Measurements from ENCODE around the gene COL24A1. TPM values are rescaled to one million over a fixed set of nuclear protein-coding genes. Genes with fewer than 3 reads are reported as not detected.

Gene COL24A1
- total RNA-seq, 2 donors from 2014 or later: 0.12 to 0.34 TPM

DNA sequence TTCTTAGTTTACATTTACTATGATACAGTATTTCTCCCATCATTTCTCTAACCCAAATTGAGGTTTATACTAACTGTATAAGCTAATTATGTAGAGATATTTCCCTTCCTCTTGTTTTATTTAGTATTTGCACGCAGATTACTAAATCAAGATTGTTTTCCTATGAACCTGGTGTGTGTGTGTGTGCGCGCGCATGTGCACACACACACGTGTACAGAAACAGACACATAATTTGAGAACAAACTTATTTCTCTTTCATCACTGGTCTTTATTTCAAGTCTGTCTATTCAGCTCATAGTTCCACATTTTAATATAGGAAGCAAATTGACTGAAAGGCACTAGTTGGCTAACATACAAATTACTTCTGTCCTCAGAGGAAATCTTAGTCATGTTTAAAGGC is 19.7 kb upstream of the COL24A1 start:
- no peaks in the 10 kb centered on the region for H3K9me3 Mint-ChIP-seq
- H3K27me3 Mint-ChIP-seq (ENCODE audit: low read depth): peaks cover 7% of the 10 kb centered on the region
- ATAC-seq (replicated peaks in 1 of 2) (no peak), DNase-seq (no peak)
- H3K27ac Mint-ChIP-seq: no peak overlapping the region
- no peaks in the 10 kb centered on the region for H3K4me1 Mint-ChIP-seq (ENCODE audit: low read depth)
- no peaks in the 10 kb centered on the region for H3K36me3 Mint-ChIP-seq (ENCODE audit: insufficient read depth in 2 of 2)
- H3K4me3 Mint-ChIP-seq: no peak overlapping the region

DNA sequence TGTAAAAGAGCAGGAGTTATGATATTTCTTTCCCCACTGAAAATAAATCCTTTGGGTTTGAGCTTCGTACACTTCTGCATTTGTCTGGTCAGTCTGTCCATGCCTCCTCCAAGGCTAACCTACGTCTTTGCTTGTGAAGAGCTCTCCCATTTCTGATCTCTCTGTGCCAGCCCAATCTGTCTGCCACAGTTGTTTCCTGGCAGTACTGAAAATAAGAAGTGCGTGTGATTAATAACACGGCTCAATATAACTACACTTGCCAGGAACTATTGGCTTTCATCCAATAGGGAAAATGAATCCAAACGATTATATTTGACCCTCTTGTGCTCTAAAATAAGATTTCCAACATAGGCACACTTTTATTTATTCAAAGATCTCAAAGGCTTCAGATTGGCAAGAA is 19.2 kb upstream of the COL24A1 start:
- DNase-seq (no peak), ATAC-seq (replicated peaks in 1 of 2) (no peak)
- Mint-ChIP-seq H3K4me1 (ENCODE audit: low read depth) (no peaks in the 10 kb centered on the region), H3K4me3 (no peak overlapping the region), H3K9me3 (no peaks in the 10 kb centered on the region), H3K27me3 (ENCODE audit: low read depth) (peaks cover 7% of the 10 kb centered on the region), H3K36me3 (ENCODE audit: insufficient read depth in 2 of 2) (no peaks in the 10 kb centered on the region), H3K27ac (no peak overlapping the region)

DNA sequence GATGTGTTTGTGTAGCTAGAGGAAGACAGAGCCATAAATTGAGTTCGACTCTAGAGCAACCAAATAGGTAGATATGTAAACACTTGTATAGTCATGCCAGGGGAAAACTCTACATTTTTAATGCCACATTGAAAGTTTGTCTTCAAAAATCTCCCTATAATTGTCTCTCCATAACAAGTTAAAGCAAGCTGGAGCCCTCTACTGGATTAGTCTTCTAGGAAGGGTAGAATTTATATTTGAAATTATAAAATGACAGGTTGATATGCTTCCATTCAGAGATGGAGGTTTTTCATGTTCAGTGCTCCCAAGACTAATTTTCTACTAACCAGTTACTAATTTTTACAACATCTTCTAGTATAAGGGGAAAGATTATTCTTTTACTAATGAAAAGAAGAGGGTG is 13.1 kb upstream of the COL24A1 start:
- Mint-ChIP-seq H3K27ac (no peak overlapping the region), H3K27me3 (ENCODE audit: low read depth) (no peaks in the 10 kb centered on the region), H3K4me3 (no peak overlapping the region), H3K9me3 (peaks cover 2 to 5% of the 10 kb centered on the region in 2 donors), H3K4me1 (ENCODE audit: low read depth) (no peaks in the 10 kb centered on the region), H3K36me3 (ENCODE audit: insufficient read depth in 2 of 2) (peaks cover 0 to 4% of the 10 kb centered on the region in 2 donors)
- DNase-seq (no peak), ATAC-seq (replicated peaks in 1 of 2) (no peak)

DNA sequence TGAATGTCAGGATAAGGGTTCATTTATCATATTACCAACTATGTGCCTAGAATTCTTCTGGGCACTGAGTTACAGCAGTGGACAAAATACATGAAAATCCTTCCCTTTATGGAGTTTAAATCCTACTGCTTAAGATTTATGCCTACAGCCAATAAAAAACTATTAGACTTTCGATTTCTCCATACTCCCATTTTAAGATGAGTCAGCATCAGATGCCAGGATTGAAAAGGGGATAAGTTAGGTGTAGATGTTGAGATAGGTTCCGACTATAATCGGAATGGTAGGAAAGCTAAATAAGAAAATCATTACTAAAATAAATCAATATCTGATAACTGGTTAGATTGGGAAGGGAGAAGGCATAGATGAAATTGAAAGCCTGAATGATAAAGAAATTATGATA is 3.2 kb upstream of the COL24A1 start:
- DNase-seq: no peak
- no peaks in the 10 kb centered on the region for H3K4me1 Mint-ChIP-seq (ENCODE audit: low read depth)
- no peak overlapping the region for H3K27ac Mint-ChIP-seq
- ATAC-seq (replicated peaks in 1 of 2): no peak
- peaks cover 2 to 4% of the 10 kb centered on the region in 2 donors for H3K9me3 Mint-ChIP-seq
- peaks cover 0 to 2% of the 10 kb centered on the region in 2 donors for H3K36me3 Mint-ChIP-seq (ENCODE audit: insufficient read depth in 2 of 2)
- peaks cover 30% of the 10 kb centered on the region for H3K27me3 Mint-ChIP-seq (ENCODE audit: low read depth)
- no peak overlapping the region for H3K4me3 Mint-ChIP-seq

DNA sequence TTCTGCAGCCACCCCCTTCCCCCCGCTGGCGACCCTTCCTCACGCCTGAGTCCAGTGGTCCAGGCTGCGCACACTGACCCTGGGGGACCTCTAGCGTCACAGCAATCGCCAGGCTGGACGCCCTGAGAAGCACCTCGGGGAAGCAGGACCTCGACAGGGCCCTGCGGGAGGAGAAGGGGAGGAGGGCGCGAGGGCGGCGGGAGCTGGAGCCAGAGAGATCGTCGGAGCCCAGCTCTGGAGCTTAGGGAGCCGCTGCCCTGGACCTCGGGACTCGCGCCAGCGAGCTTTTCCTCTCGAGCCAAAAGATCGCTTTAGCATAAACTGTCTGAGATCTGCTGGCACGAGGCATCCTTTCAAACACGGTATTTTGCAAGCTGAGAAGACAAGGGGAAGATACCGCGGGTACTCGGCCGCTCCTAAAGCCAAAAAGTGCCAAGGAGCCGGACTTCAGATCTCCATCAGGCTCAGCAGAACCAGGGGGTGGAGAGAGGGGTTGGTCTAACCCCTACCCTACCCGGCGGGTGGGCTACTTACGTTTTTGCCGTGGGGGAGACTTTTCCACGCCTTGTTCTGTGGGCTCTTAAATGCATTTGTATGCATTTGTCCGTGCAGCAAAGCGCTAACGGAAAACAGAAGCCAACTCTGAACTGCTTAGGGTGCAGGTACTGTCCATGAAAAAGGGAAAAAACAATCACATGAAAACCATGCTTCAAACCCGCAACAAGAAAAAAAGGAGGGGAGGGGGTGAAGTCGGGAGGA is 586 bp downstream of the COL24A1 start:
- peak in 1 of 2 donors; percentile 34 for ATAC-seq (replicated peaks in 1 of 2)

DNA sequence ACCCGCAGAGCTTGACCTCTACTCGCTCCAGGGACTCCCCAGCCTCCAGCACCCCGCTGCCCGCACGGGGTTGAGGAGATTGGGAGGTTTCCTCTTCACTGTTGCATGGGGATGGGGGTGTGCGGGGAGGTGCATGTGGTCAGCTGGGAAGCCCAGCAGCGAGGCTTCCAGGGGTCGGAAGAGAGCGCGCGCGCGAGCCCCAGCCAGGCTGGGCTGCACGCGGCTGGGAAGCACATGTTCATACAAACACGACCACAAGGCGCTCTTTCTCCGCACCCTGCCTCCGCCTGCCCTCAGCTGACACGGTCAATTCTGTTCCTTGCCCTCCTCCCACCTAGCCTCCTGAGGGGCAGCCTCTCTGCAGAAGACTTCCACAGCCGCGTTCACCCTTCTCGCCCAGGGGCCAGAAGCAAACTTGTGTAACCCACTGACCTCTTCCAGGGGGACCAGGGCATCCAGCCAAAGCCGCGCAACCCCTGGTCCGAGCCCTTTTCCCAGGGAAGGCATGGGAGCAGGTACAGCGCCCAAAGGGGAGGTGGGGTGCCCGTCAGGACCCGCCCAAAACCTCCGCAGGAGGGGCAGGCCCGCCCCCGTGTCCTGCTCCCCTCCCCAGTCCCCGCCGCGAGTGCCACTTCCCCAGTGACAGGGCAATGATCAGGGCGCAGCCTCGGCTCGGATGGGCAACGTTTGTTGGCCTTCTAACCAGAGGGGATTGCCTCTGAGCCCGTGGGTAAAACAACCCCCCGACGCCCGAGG is 1.3 kb downstream of the COL24A1 start:
- Mint-ChIP-seq H3K36me3 (ENCODE audit: insufficient read depth in 2 of 2) (peaks cover 0 to 2% of the 10 kb centered on the region in 2 donors), H3K27ac (no peak overlapping the region), H3K4me3 (peak overlapping the region in 1 of 2 donors; percentile 67), H3K27me3 (ENCODE audit: low read depth) (peaks cover 44% of the 10 kb centered on the region), H3K4me1 (ENCODE audit: low read depth) (no peaks in the 10 kb centered on the region), H3K9me3 (peaks cover 0 to 2% of the 10 kb centered on the region in 2 donors)
- DNase-seq (no peak), ATAC-seq (replicated peaks in 1 of 2) (peak in 1 of 2 donors; percentile 36)

More for the DNA sequence above, 586 bp downstream of the COL24A1 start:
- Mint-ChIP-seq H3K36me3 (ENCODE audit: insufficient read depth in 2 of 2) (peaks cover 0 to 2% of the 10 kb centered on the region in 2 donors), H3K9me3 (peaks cover under 1 to 2% of the 10 kb centered on the region in 2 donors), H3K4me1 (ENCODE audit: low read depth) (no peaks in the 10 kb centered on the region), H3K27ac (no peak overlapping the region), H3K4me3 (peak overlapping the region; percentile 56 to 67), H3K27me3 (ENCODE audit: low read depth) (peaks cover 44% of the 10 kb centered on the region)
- no peak for DNase-seq

DNA sequence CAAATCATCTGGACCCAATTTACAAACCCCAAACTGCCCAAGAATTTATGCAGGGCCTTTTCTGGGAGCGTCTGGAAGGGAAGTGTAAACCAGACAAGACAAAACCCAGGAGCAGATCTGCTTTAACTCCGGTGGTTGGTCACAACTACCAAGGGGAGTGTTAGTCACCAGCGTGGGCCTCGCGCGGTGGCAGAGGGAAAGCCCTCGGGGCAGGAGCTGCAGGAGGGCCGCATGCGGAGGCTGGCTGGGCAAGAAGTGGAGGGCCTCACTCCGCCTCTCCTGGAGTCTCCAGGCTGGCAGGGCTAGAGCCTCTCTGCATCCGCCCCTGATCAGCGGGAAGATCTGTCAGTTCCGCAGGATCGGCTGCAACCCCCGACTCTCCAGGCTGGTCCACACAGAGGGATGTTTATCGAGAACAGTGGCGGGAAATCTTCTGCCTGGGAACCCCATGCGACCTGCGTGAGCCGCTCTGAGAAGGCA is 2.0 kb downstream of the COL24A1 start:
- no peaks in the 10 kb centered on the region for H3K4me1 Mint-ChIP-seq (ENCODE audit: low read depth)
- no peak overlapping the region for H3K4me3 Mint-ChIP-seq
- peaks cover 0 to 2% of the 10 kb centered on the region in 2 donors for H3K36me3 Mint-ChIP-seq (ENCODE audit: insufficient read depth in 2 of 2)
- H3K27me3 Mint-ChIP-seq (ENCODE audit: low read depth): peaks cover 43% of the 10 kb centered on the region
- H3K9me3 Mint-ChIP-seq: peaks cover 0 to 2% of the 10 kb centered on the region in 2 donors
- no peak for ATAC-seq (replicated peaks in 1 of 2)
- no peak for DNase-seq
- no peak overlapping the region for H3K27ac Mint-ChIP-seq

DNA sequence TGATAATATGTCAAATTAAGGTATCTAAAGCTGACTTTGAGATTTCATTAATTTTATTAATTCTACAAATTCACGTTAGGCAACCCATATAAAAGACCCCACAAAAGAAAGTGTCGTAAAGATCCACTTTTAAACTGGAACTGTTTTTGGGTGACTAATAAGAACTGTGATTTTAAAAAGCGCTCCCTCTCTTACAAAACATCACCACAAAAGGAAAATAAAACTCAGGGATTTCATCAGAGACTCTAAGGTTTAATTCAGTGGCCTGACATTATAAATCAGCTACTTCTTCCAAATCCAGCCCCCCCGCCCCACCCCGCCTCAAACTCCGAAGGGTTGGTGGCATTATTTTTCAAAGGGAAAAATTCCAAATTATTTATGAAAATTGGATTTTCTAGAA is 2.7 kb downstream of the COL24A1 start:
- H3K36me3 Mint-ChIP-seq (ENCODE audit: insufficient read depth in 2 of 2): peaks cover 0 to 2% of the 10 kb centered on the region in 2 donors
- no peak for ATAC-seq (replicated peaks in 1 of 2)
- no peaks in the 10 kb centered on the region for H3K4me1 Mint-ChIP-seq (ENCODE audit: low read depth)

DNA sequence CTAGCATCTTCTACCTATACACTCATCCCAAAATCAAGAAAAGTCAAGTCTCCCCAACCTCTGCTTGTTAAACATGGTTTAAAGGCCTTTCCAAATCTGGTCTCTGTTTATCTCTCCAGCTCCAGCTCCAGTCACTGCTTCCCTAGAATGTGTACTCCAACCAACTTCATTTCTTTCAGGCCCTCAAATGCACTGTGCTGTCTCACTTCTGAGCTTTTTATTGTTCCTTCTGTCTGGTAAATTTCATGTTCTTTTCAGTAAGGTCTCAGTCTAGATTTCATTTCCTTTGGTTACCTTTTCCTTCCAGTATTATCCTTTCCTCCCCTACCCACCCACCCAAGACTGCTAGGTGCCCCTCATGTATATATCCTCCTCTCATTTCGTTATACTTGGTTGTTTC is 3.7 kb downstream of the COL24A1 start:
- ATAC-seq (replicated peaks in 1 of 2) (no peak), DNase-seq (no peak)
- Mint-ChIP-seq H3K4me3 (no peak overlapping the region), H3K4me1 (ENCODE audit: low read depth) (no peaks in the 10 kb centered on the region), H3K27ac (no peak overlapping the region), H3K36me3 (ENCODE audit: insufficient read depth in 2 of 2) (peaks cover 0 to 2% of the 10 kb centered on the region in 2 donors), H3K9me3 (peaks cover 0 to 2% of the 10 kb centered on the region in 2 donors), H3K27me3 (ENCODE audit: low read depth) (peaks cover 31% of the 10 kb centered on the region)

More for the DNA sequence above, 2.7 kb downstream of the COL24A1 start:
- H3K27ac Mint-ChIP-seq: no peak overlapping the region
- no peak overlapping the region for H3K4me3 Mint-ChIP-seq
- peaks cover 35% of the 10 kb centered on the region for H3K27me3 Mint-ChIP-seq (ENCODE audit: low read depth)
- DNase-seq: no peak
- peaks cover 0 to 2% of the 10 kb centered on the region in 2 donors for H3K9me3 Mint-ChIP-seq

DNA sequence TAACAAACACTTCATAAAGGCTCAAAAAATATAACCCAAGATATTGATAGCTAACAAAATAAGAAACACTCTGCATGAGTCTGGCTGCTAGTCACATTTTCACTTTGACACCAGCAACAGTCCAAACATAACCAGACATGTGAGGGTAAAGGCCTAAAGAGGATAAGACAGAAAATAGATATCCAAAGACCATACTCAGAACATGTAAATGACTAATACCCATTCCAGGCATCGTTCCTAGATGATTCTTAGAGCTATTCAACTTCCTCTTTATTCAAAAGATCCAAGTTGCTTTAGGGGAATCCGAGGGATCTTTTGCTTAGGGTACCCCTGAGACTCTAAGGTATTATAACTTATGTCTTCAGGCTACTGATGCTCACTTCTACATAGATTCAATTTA is 5.1 kb downstream of the COL24A1 start:
- H3K4me1 Mint-ChIP-seq (ENCODE audit: low read depth): no peaks in the 10 kb centered on the region
- peaks cover 20% of the 10 kb centered on the region for H3K27me3 Mint-ChIP-seq (ENCODE audit: low read depth)
- DNase-seq (no peak), ATAC-seq (replicated peaks in 1 of 2) (no peak)
- no peak overlapping the region for H3K27ac Mint-ChIP-seq
- no peak overlapping the region for H3K4me3 Mint-ChIP-seq
- peaks cover 0 to 2% of the 10 kb centered on the region in 2 donors for H3K9me3 Mint-ChIP-seq
- H3K36me3 Mint-ChIP-seq (ENCODE audit: insufficient read depth in 2 of 2): no peaks in the 10 kb centered on the region

DNA sequence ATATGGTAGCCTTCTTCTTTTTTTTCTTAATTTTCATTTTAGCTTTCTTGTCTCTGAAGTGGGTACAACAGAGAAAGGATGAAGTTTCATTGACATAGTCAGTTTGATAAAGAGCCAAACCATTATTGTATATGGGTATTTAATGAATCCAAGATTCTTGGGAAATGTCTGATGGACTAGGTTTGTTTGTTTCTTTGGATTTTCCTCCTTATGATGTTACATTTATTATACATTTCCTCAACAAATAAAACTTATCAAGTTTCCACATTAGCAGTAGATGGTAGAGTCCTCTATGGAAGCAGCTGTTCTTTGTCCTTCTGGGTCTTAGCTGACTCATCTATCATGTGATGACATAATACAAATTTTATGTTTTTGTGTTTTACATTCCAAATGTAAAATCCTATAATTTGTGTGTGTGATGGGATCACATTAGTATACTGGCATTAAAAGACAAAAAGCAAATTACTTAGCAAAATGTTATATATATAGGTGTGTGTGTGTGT is 6.0 kb downstream of the COL24A1 start:
- Mint-ChIP-seq H3K36me3 (ENCODE audit: insufficient read depth in 2 of 2) (no peaks in the 10 kb centered on the region), H3K27me3 (ENCODE audit: low read depth) (peaks cover 20% of the 10 kb centered on the region), H3K4me1 (ENCODE audit: low read depth) (no peaks in the 10 kb centered on the region), H3K27ac (no peak overlapping the region), H3K4me3 (no peak overlapping the region), H3K9me3 (peaks cover 0 to 2% of the 10 kb centered on the region in 2 donors)
- DNase-seq (no peak), ATAC-seq (replicated peaks in 1 of 2) (no peak)

DNA sequence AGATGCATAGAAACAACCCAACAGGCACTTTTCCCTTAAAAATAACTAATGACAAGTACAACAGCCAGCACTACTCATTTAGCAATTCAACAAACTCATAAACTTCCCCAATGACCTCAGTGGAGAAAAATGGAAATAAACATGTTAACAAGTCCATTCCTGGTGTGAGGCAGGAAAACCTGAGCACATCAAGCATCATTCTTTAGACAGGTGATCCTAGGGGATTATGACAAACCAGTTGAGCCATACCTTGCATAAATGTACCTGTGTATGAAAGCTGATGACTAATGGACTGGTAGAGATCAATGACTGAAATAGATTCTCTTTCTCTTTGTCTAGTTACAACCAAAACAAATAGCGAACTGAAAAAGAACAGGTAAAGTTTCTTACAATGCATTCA is 7.0 kb downstream of the COL24A1 start:
- Mint-ChIP-seq H3K27me3 (ENCODE audit: low read depth) (peaks cover 12% of the 10 kb centered on the region), H3K4me1 (ENCODE audit: low read depth) (no peaks in the 10 kb centered on the region), H3K36me3 (ENCODE audit: insufficient read depth in 2 of 2) (no peaks in the 10 kb centered on the region), H3K9me3 (peaks cover 0 to 2% of the 10 kb centered on the region in 2 donors), H3K4me3 (no peak overlapping the region), H3K27ac (no peak overlapping the region)
- ATAC-seq (replicated peaks in 1 of 2) (no peak), DNase-seq (no peak)

DNA sequence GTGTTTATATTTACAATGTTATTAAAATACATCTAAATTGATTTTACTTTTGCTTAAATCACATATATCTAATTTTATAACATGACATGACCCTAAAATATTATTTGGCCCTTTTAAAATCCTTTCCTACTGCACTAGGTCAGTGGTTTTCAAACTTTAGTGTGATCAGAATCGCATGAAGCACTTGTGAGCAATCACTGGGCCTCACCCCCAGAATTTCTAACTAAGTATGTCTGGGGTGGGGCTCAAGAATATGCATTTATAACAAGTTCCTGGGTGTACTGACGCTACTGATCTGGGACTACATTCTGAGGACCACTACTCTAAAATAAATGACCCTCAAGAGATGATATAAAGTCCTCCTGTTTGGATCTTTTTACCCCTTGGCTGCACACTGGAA is 8.8 kb downstream of the COL24A1 start:
- Mint-ChIP-seq H3K4me1 (ENCODE audit: low read depth) (no peaks in the 10 kb centered on the region), H3K4me3 (no peak overlapping the region), H3K27ac (no peak overlapping the region), H3K27me3 (ENCODE audit: low read depth) (no peaks in the 10 kb centered on the region), H3K36me3 (ENCODE audit: insufficient read depth in 2 of 2) (no peaks in the 10 kb centered on the region), H3K9me3 (peaks cover 0 to 2% of the 10 kb centered on the region in 2 donors)
- DNase-seq (no peak), ATAC-seq (replicated peaks in 1 of 2) (no peak)
